ENCODE results near the gene ZNF823.

The ZNF823 gene

GRCh38 chr19:11694533-11695439, 44.0 kb downstream of the ZNF823 start (continued):
- TF ChIP-seq ZSCAN5A (tag by site-specific recombination; IDR thresholded peaks at IDR 0.05) (no peak), KLF8 (tag by site-specific recombination; IDR thresholded peaks at IDR 0.05) (peak; percentile 65), ZNF48 (tag by site-specific recombination; IDR thresholded peaks at IDR 0.05) (no peak), SETDB1 (IDR thresholded peaks at IDR 0.05; ENCODE audit: insufficient read length, low read length) (no peak), TCF7L2 (IDR thresholded peaks at IDR 0.05; ENCODE audit: borderline replicate concordance, low read depth, low read length) (no peak), ZNF398 (tag by site-specific recombination; IDR thresholded peaks at IDR 0.05) (no peak), SP7 (tag by site-specific recombination; IDR thresholded peaks at IDR 0.05) (peak; percentile 51), ZNF391 (tag by site-specific recombination; IDR thresholded peaks at IDR 0.05; ENCODE audit: borderline replicate concordance, low read depth) (peak; percentile 65), SCRT1 (tag by site-specific recombination; IDR thresholded peaks at IDR 0.05; ENCODE audit: borderline replicate concordance) (no peak), KLF16 (tag by site-specific recombination; IDR thresholded peaks at IDR 0.05) (no peak), ZNF146 (tag by site-specific recombination; IDR thresholded peaks at IDR 0.05) (no peak), RBAK (tag by site-specific recombination; IDR thresholded peaks at IDR 0.05) (no peak), ZNF114 (tag by site-specific recombination; IDR thresholded peaks at IDR 0.05) (no peak), ZNF202 (tag by site-specific recombination; IDR thresholded peaks at IDR 0.05; ENCODE audit: borderline replicate concordance) (no peak), ZNF501 (tag by site-specific recombination; IDR thresholded peaks at IDR 0.05) (peak; percentile 31; the same call in 1 of the 2 replicates), ZNF654 (tag by site-specific recombination; IDR thresholded peaks at IDR 0.05; ENCODE audit: low read depth) (no peak), ZNF132 (tag by site-specific recombination; IDR thresholded peaks at IDR 0.05; ENCODE audit: borderline replicate concordance) (no peak), ZNF510 (tag by site-specific recombination; IDR thresholded peaks at IDR 0.05; ENCODE audit: insufficient replicate concordance) (peak; percentile 32), WT1 (tag by site-specific recombination; IDR thresholded peaks at IDR 0.05) (no peak), KLF10 (tag by site-specific recombination; IDR thresholded peaks at IDR 0.05) (no peak), ZNF843 (tag by site-specific recombination; IDR thresholded peaks at IDR 0.05) (0 out of 2 replicates have a peak, but pooled peaks have one; percentile 17), ZNF362 (tag by site-specific recombination; IDR thresholded peaks at IDR 0.05) (no peak), ZNF302 (tag by site-specific recombination; IDR thresholded peaks at IDR 0.05; ENCODE audit: low read depth) (no peak), ZNF426 (tag by site-specific recombination; IDR thresholded peaks at IDR 0.05) (no peak), ZNF830 (tag by site-specific recombination; IDR thresholded peaks at IDR 0.05; ENCODE audit: low read depth) (no peak), GLIS2 (tag by site-specific recombination; IDR thresholded peaks at IDR 0.05) (no peak), ZNF544 (tag by site-specific recombination; IDR thresholded peaks at IDR 0.05) (no peak), ZNF677 (tag by site-specific recombination; IDR thresholded peaks at IDR 0.05) (no peak), ZSCAN30 (tag by site-specific recombination; IDR thresholded peaks at IDR 0.05) (peak; percentile 29; the same call in 1 of the 2 replicates), ZNF747 (tag by site-specific recombination; IDR thresholded peaks at IDR 0.05) (no peak), GLI4 (tag by site-specific recombination; IDR thresholded peaks at IDR 0.05) (no peak), ZNF514 (tag by site-specific recombination; IDR thresholded peaks at IDR 0.05) (no peak)
- TF ChIP-seq, protein P1, sequence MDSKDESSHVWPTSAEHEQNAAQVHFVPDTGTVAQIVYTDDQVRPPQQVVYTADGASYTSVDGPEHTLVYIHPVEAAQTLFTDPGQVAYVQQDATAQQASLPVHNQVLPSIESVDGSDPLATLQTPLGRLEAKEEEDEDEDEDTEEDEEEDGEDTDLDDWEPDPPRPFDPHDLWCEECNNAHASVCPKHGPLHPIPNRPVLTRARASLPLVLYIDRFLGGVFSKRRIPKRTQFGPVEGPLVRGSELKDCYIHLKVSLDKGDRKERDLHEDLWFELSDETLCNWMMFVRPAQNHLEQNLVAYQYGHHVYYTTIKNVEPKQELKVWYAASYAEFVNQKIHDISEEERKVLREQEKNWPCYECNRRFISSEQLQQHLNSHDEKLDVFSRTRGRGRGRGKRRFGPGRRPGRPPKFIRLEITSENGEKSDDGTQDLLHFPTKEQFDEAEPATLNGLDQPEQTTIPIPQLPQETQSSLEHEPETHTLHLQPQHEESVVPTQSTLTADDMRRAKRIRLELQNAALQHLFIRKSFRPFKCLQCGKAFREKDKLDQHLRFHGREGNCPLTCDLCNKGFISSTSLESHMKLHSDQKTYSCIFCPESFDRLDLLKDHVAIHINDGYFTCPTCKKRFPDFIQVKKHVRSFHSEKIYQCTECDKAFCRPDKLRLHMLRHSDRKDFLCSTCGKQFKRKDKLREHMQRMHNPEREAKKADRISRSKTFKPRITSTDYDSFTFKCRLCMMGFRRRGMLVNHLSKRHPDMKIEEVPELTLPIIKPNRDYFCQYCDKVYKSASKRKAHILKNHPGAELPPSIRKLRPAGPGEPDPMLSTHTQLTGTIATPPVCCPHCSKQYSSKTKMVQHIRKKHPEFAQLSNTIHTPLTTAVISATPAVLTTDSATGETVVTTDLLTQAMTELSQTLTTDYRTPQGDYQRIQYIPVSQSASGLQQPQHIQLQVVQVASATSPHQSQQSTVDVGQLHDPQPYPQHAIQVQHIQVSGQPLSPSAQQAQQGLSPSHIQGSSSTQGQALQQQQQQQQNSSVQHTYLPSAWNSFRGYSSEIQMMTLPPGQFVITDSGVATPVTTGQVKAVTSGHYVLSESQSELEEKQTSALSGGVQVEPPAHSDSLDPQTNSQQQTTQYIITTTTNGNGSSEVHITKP (tag by site-specific recombination; IDR thresholded peaks at IDR 0.05): peak; percentile 74

Data from HEK293 (cell line).